HEK293T (cell line): Measurements from ENCODE around the gene SPRN.

Source experiments
- CTCF ChIA-PET: fragments of 350-600 bp; formaldehyde crosslinking; extraction: SDS; loops from one replicate; lab custom pipeline; 2021; ENCODE audit warnings: antibody characterized with exemption, inconsistent platforms; lab: Yijun Ruan, JAX
- POLR2A ChIA-PET: fragments of 350-600 bp; formaldehyde crosslinking; extraction: SDS; loops from one replicate; lab custom pipeline; 2020; ENCODE audit warnings: antibody characterized with exemption, inconsistent platforms; lab: Yijun Ruan, JAX
- DNase-seq: peaks from one replicate; pipeline ENCODE4 v3.0.0; 2012; ENCODE audit warnings: mixed read lengths; ENCODE audit errors: extremely low spot score
- ARNT ChIP-seq: fragments of 450-650 bp; IDR thresholded peaks from 2 replicates; pipeline ENCODE4 v1.6.1; 2017; ENCODE audit warnings: mild to moderate bottlenecking
- BHLHE40 ChIP-seq: fragments of 450-650 bp; IDR thresholded peaks from 2 replicates; pipeline ENCODE4 v1.6.1; 2016; ENCODE audit warnings: mild to moderate bottlenecking, moderate library complexity, borderline replicate concordance
- CTBP1 ChIP-seq: fragments of 450-650 bp; IDR thresholded peaks from 2 replicates; pipeline ENCODE4 v1.6.1; 2016; ENCODE audit warnings: borderline replicate concordance
- ELF4 ChIP-seq: fragments of 450-650 bp; IDR thresholded peaks from 2 replicates; pipeline ENCODE4 v1.6.1; 2017; ENCODE audit warnings: antibody characterized with exemption
- FOXA1 ChIP-seq: fragments of 450-650 bp; IDR thresholded peaks from 2 replicates; pipeline ENCODE4 v1.6.1; 2016; ENCODE audit warnings: mild to moderate bottlenecking
- FOXK2 ChIP-seq: fragments of 450-650 bp; IDR thresholded peaks from 2 replicates; pipeline ENCODE4 v1.6.1; 2016; ENCODE audit warnings: mild to moderate bottlenecking
- FOXM1 ChIP-seq: fragments of 450-650 bp; IDR thresholded peaks from 2 replicates; pipeline ENCODE4 v1.6.1; 2017; ENCODE audit warnings: mild to moderate bottlenecking, borderline replicate concordance
- HDGF ChIP-seq: fragments of 450-650 bp; IDR thresholded peaks from 2 replicates; pipeline ENCODE4 v1.6.1; 2017; ENCODE audit warnings: antibody characterized with exemption, borderline replicate concordance
- L3MBTL2 ChIP-seq: fragments of 450-650 bp; conservative IDR thresholded peaks from 2 replicates; pipeline ENCODE4 v1.6.1; 2016; ENCODE audit warnings: mild to moderate bottlenecking
- LEF1 ChIP-seq: fragments of 450-650 bp; IDR thresholded peaks from 2 replicates; pipeline ENCODE4 v1.6.1; 2017; ENCODE audit warnings: mild to moderate bottlenecking, borderline replicate concordance
- NFRKB ChIP-seq: fragments of 450-650 bp; IDR thresholded peaks from 2 replicates; pipeline ENCODE4 v1.6.1; 2016; ENCODE audit warnings: mild to moderate bottlenecking, moderate library complexity
- PKNOX1 ChIP-seq: fragments of 450-650 bp; IDR thresholded peaks from 2 replicates; pipeline ENCODE4 v1.6.1; 2016
- SP1 ChIP-seq: fragments of 450-650 bp; IDR thresholded peaks from 2 replicates; pipeline ENCODE4 v1.6.1; 2017
- SUZ12 ChIP-seq: fragments of 450-650 bp; IDR thresholded peaks from 2 replicates; pipeline ENCODE4 v1.6.1; 2016; ENCODE audit warnings: mild to moderate bottlenecking
- TARDBP ChIP-seq: fragments of 450-650 bp; IDR thresholded peaks from 2 replicates; pipeline ENCODE4 v1.6.1; 2016
- ZNF384 ChIP-seq: fragments of 450-650 bp; IDR thresholded peaks from 2 replicates; pipeline ENCODE4 v1.6.1; 2016

SPRN gene

DNA sequence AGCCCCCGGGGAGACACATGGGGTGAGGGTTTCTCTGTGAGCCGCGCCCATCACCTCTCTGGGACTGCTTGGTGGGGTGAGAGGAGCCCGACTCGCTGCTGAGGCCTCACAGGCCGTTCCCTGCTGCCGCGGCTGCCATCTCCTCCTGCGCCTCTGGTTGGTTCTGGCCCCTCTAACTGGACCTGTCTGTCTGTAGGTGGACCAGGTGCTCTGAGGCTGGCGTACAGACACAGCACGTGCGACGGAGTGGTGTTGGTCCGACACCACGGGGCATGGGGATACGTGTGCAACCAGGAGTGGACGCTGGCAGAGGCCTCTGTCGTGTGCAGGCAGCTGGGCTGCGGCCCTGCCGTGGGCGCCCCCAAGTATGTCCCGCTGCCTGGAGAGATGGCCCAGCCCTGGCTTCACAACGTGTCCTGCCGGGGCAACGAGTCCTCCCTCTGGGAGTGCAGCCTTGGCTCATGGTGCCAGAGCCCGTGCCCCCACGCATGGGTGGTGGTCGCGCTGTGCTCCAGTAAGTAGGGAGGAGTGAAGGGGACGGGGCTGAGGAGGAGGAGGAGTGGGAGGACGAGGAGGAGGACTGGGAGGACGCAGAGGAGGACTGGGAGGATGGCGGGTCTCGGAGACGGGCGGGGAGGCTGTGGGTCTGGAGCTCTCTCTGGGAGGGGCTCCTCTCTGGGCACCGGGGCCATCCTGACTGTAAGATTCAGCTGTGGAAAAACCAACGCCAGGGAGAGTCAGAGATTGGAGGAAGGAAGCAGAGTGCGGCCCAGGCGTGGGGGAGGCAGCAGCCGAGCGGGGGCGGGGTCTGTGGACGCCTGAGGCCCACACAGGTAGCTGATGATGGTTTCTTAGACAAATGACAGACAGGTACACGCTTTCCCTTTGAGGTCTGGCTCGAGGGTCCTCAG is 31.9 kb upstream of the SPRN start:
- ChIA-PET POLR2A (no interaction called here), CTCF (no interaction called here)
- DNase-seq, result no peak
- TF ChIP-seq BHLHE40, result no peak
- no peak for TF ChIP-seq FOXA1
- TF ChIP-seq FOXM1, result no peak
- TF ChIP-seq TARDBP, result no peak
- TF ChIP-seq SP1, result no peak
- TF ChIP-seq SUZ12, result no peak
- TF ChIP-seq ZNF384, result no peak
- no peak for TF ChIP-seq NFRKB
- TF ChIP-seq L3MBTL2, result no peak
- TF ChIP-seq ELF4, result no peak

GRCh38 chr10:133455611-133456031 is 31.2 kb upstream of the SPRN start:
- TF ChIP-seq CTBP1, result no peak
- no peak for TF ChIP-seq HDGF
- no peak for TF ChIP-seq SP1
- TF ChIP-seq ZNF384, result no peak
- no peak for TF ChIP-seq FOXA1
- TF ChIP-seq FOXK2, result no peak
- TF ChIP-seq FOXM1, result no peak
- no peak for TF ChIP-seq NFRKB
- no peak for TF ChIP-seq SUZ12
- ChIA-PET POLR2A (no interaction called here), CTCF (no interaction called here)
- DNase-seq, result no peak

DNA sequence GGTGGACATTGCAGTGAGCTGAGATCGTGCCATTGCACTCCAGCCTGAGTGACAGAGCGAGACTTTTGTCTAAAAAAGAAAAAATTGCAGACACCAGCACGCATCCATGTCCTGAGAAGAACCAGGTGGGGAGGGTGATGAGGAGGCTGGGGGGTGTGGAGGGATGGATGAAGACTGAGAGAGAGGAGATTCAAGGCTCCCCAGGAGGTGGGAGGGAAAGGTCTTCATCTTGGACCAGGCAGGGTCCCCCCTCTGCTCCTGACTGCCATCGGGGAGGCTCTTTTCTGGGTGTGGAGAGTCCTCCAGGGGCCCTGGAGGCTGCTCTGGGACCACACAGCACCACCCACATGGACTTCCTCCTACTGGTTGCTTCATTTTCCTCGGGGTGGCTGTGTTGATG is 30.8 kb upstream of the SPRN start:
- no peak for TF ChIP-seq LEF1
- TF ChIP-seq NFRKB, result no peak
- no peak for TF ChIP-seq BHLHE40
- no peak for TF ChIP-seq PKNOX1
- no peak for TF ChIP-seq SP1
- TF ChIP-seq ELF4, result no peak
- TF ChIP-seq FOXM1, result no peak
- TF ChIP-seq ZNF384, result no peak
- no peak for TF ChIP-seq TARDBP
- no peak for TF ChIP-seq SUZ12
- no peak for TF ChIP-seq ARNT
- TF ChIP-seq HDGF, result no peak
- TF ChIP-seq CTBP1, result no peak
- TF ChIP-seq L3MBTL2, result no peak
- TF ChIP-seq FOXK2, result no peak
- CTCF ChIA-PET, result no interaction called here
- DNase-seq, result no peak
- POLR2A ChIA-PET, result no interaction called here

DNA sequence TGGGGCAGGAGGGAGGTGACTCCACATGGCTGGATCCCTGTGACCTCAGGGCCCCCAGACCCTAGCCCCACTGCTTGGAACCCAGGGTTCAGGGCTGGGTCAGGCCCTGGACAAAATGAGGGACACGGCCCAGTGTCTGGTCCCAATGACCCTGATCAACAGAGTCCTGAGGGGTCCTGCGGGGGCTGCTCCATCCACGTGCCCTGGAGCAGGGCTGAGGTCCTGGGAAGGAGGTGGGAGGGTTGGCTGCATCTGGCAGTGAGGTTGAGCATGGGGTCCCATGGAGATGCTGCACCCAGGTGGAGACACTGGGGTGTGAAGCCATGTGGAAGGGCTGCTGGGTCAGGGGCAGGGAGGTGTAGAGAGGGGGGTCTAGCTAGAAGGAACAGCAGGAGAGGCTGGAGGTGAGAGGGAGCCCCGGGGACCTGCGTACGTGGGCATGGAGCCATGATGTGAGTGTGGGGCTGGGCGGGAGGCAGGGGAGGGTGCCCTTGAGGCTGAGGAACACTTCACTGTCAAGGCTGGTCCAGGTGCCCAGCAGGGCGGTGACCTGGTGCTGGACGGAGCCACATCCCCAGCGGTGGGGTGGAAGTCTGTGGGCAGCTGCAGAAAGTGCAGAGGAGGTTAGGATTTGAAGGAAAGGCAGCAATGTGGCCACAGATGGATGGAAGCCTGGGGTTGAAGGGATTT is 29.9 kb upstream of the SPRN start:
- DNase-seq, result no peak
- POLR2A ChIA-PET, result no interaction called here
- TF ChIP-seq FOXA1 (no peak), ELF4 (no peak), ARNT (no peak), PKNOX1 (no peak), LEF1 (no peak), SUZ12 (no peak), ZNF384 (no peak), HDGF (no peak), SP1 (no peak), L3MBTL2 (no peak), FOXK2 (no peak), CTBP1 (no peak), BHLHE40 (no peak), NFRKB (no peak), FOXM1 (no peak), TARDBP (no peak)
- CTCF ChIA-PET, result no interaction called here

DNA sequence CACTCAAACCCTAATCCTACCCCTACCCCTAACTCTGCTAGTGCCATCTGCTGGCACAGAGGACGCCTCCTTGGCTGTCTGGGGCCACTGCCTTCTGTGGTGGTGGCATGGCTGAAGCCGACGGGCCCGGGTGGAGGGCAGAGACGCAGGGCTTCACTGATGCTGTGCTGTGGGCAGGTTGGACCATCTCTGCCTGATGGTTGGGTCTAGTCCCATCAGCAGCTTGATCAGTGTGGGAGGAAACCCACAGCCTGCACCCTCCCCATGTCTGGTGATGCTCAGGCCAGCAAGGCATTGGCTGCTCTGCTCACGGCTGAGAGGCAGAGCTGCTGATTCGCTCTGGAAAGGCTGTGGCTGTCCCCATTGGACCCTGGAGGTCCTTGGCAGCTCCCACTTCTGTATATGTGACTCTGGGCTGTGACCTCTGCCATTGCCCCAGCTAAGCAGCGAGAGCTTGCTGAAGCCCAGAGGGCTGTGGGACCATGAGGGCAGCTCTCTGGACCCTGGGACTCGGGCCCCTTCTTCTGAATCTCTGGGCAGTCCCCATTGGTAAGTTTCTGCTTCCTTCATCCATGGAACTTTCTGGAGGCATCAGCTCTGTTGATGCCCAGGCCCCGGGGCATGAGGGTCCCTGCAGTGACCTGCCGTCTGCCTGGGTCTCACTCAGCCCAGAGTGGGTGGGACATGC is 29.2 kb upstream of the SPRN start, which contains the start of gene SCART1:
Gene SCART1 (plus strand): TSS at position 430 of the 688 bp plus-strand sequence. CDS start 53 bp downstream, at position 483.
- CTCF ChIA-PET, result no interaction called here
- POLR2A ChIA-PET, result no interaction called here
- TF ChIP-seq L3MBTL2, result no peak
- no peak for TF ChIP-seq FOXM1
- no peak for TF ChIP-seq ZNF384
- TF ChIP-seq LEF1, result no peak
- TF ChIP-seq SUZ12, result no peak
- TF ChIP-seq SP1, result no peak
- no peak for TF ChIP-seq BHLHE40
- TF ChIP-seq ELF4, result no peak
- TF ChIP-seq PKNOX1, result no peak
- no peak for TF ChIP-seq FOXK2
- no peak for TF ChIP-seq FOXA1
- TF ChIP-seq NFRKB, result no peak
- TF ChIP-seq ARNT, result no peak
- no peak for TF ChIP-seq TARDBP
- TF ChIP-seq CTBP1, result no peak
- DNase-seq, result no peak
